HEK293 (cell line): ENCODE measurements around the gene PACRG.

Experiments used
- BCL11A ChIP-seq: fragments of 450-650 bp; formaldehyde crosslinking; IDR thresholded peaks from 2 replicates; pipeline ENCODE4 v1.5.1; 2016; ENCODE audit warnings: low read depth, missing biosample characterization, missing genetic modification characterization
- GFI1B ChIP-seq: fragments of 450-650 bp; formaldehyde crosslinking; IDR thresholded peaks from 2 replicates; pipeline ENCODE4 v1.5.1; 2016; ENCODE audit warnings: missing biosample characterization, missing genetic modification characterization
- HOXD13 ChIP-seq: sonication (generic); formaldehyde crosslinking; IDR thresholded peaks from 2 replicates; pipeline ENCODE4 v1.8.0; 2022; ENCODE audit warnings: missing genetic modification reagents, borderline replicate concordance
- KLF1 ChIP-seq: fragments of 450-650 bp; formaldehyde crosslinking; IDR thresholded peaks from 2 replicates; pipeline ENCODE4 v1.5.1; 2016; ENCODE audit warnings: missing biosample characterization, missing genetic modification characterization
- KLF16 ChIP-seq: fragments of 450-650 bp; formaldehyde crosslinking; IDR thresholded peaks from 2 replicates; pipeline ENCODE4 v1.5.1; 2017; ENCODE audit warnings: missing biosample characterization, missing genetic modification characterization
- KLF9 ChIP-seq: fragments of 450-650 bp; formaldehyde crosslinking; IDR thresholded peaks from 2 replicates; pipeline ENCODE4 v1.5.1; 2016; ENCODE audit warnings: missing biosample characterization, missing genetic modification characterization, low read depth
- MEIS1 ChIP-seq: sonication (generic); formaldehyde crosslinking; IDR thresholded peaks from 2 replicates; pipeline ENCODE4 v1.8.1; 2022; ENCODE audit warnings: missing genetic modification reagents, mild to moderate bottlenecking, borderline replicate concordance
- SP7 ChIP-seq: fragments of 450-650 bp; formaldehyde crosslinking; IDR thresholded peaks from 2 replicates; pipeline ENCODE4 v1.5.1; 2016; ENCODE audit warnings: missing biosample characterization, missing genetic modification characterization
- TCF7L2 ChIP-seq: IDR thresholded peaks from 2 replicates; pipeline ENCODE4 v1.6.1; 2011; ENCODE audit warnings: low read depth, mild to moderate bottlenecking, inconsistent platforms, low read length, moderate library complexity, borderline replicate concordance
- WT1 ChIP-seq: fragments of 450-650 bp; formaldehyde crosslinking; IDR thresholded peaks from 2 replicates; pipeline ENCODE4 v1.5.1; 2016; ENCODE audit warnings: missing biosample characterization, missing genetic modification characterization
- ZEB2 ChIP-seq: fragments of 450-650 bp; formaldehyde crosslinking; IDR thresholded peaks from 2 replicates; pipeline ENCODE4 v1.5.1; 2016; ENCODE audit warnings: missing biosample characterization, missing genetic modification characterization
- ZNF155 ChIP-seq: fragments of 450-650 bp; formaldehyde crosslinking; IDR thresholded peaks from 2 replicates; pipeline ENCODE4 v1.5.1; 2016; ENCODE audit warnings: missing biosample characterization, missing genetic modification characterization
- ZNF19 ChIP-seq: fragments of 450-650 bp; formaldehyde crosslinking; IDR thresholded peaks from 2 replicates; pipeline ENCODE4; 2016; ENCODE audit warnings: missing biosample characterization, missing genetic modification characterization, low read depth
- ZNF292 ChIP-seq: fragments of 450-650 bp; formaldehyde crosslinking; IDR thresholded peaks from 2 replicates; pipeline ENCODE4 v1.5.1; 2016; ENCODE audit warnings: low read depth, missing biosample characterization, missing genetic modification characterization, borderline replicate concordance
- ZNF423 ChIP-seq: fragments of 450-650 bp; formaldehyde crosslinking; IDR thresholded peaks from 2 replicates; pipeline ENCODE4 v1.5.1; 2016; ENCODE audit warnings: missing biosample characterization, missing genetic modification characterization
- ZNF433 ChIP-seq: fragments of 450-650 bp; formaldehyde crosslinking; IDR thresholded peaks from 2 replicates; pipeline ENCODE4 v1.5.1; 2016; ENCODE audit warnings: missing biosample characterization, missing genetic modification characterization, low read depth
- ZNF529 ChIP-seq: fragments of 450-650 bp; formaldehyde crosslinking; IDR thresholded peaks from 2 replicates; pipeline ENCODE4 v1.5.1; 2017; ENCODE audit warnings: missing genetic modification characterization, missing biosample characterization; ENCODE audit not compliant: insufficient replicate concordance
- ZNF571 ChIP-seq: fragments of 450-650 bp; formaldehyde crosslinking; IDR thresholded peaks from 2 replicates; pipeline ENCODE4 v1.5.0; 2017; ENCODE audit warnings: missing biosample characterization, missing genetic modification characterization
- ZNF624 ChIP-seq: fragments of 450-650 bp; formaldehyde crosslinking; IDR thresholded peaks from 2 replicates; pipeline ENCODE4 v1.5.1; 2017; ENCODE audit warnings: missing biosample characterization, missing genetic modification characterization
- ZNF677 ChIP-seq: fragments of 450-650 bp; IDR thresholded peaks from 2 replicates; pipeline ENCODE4 v1.5.0; 2018; ENCODE audit warnings: missing biosample characterization, mild to moderate bottlenecking, missing genetic modification characterization, moderate library complexity
- ZNF701 ChIP-seq: fragments of 450-650 bp; formaldehyde crosslinking; IDR thresholded peaks from 2 replicates; pipeline ENCODE4 v1.5.1; 2016; ENCODE audit warnings: missing biosample characterization, missing genetic modification characterization
- ZNF791 ChIP-seq: fragments of 450-650 bp; formaldehyde crosslinking; IDR thresholded peaks from 2 replicates; pipeline ENCODE4 v1.5.1; 2016; ENCODE audit warnings: missing biosample characterization, missing genetic modification characterization
- ZNF830 ChIP-seq: fragments of 450-650 bp; IDR thresholded peaks from 2 replicates; pipeline ENCODE4 v1.5.0; 2018; ENCODE audit warnings: missing biosample characterization, missing genetic modification characterization, low read depth, mild to moderate bottlenecking, moderate library complexity
- ZNF843 ChIP-seq: fragments of 450-650 bp; formaldehyde crosslinking; IDR thresholded peaks from 2 replicates; pipeline ENCODE4 v1.5.1; 2016; ENCODE audit warnings: missing biosample characterization, missing genetic modification characterization
- ZSCAN23 ChIP-seq: fragments of 450-650 bp; formaldehyde crosslinking; IDR thresholded peaks from 2 replicates; pipeline ENCODE4 v1.5.1; 2016; ENCODE audit warnings: missing biosample characterization, missing genetic modification characterization
- TF ChIP-seq, protein P1 (sequence below): fragments of 450-650 bp; formaldehyde crosslinking; IDR thresholded peaks from 2 replicates; pipeline ENCODE4 v1.5.1; 2016; ENCODE audit warnings: missing biosample characterization, missing genetic modification characterization
- TF ChIP-seq, protein P2 (sequence below): fragments of 450-650 bp; formaldehyde crosslinking; IDR thresholded peaks from 2 replicates; pipeline ENCODE4 v1.5.1; 2016; ENCODE audit warnings: missing biosample characterization, missing genetic modification characterization
- TF ChIP-seq, protein P3 (sequence below): fragments of 450-650 bp; formaldehyde crosslinking; IDR thresholded peaks from 2 replicates; pipeline ENCODE4 v1.5.1; 2016; ENCODE audit warnings: missing biosample characterization, missing genetic modification characterization
- TF ChIP-seq, protein P4 (sequence below): fragments of 450-650 bp; formaldehyde crosslinking; IDR thresholded peaks from 2 replicates; pipeline ENCODE4 v1.5.1; 2016; ENCODE audit warnings: missing biosample characterization, missing genetic modification characterization
- TF ChIP-seq, protein P5 (sequence below): fragments of 450-650 bp; formaldehyde crosslinking; IDR thresholded peaks from 2 replicates; pipeline ENCODE4 v1.5.1; 2016; ENCODE audit warnings: missing biosample characterization, missing genetic modification characterization, borderline replicate concordance

Gene PACRG

DNA sequence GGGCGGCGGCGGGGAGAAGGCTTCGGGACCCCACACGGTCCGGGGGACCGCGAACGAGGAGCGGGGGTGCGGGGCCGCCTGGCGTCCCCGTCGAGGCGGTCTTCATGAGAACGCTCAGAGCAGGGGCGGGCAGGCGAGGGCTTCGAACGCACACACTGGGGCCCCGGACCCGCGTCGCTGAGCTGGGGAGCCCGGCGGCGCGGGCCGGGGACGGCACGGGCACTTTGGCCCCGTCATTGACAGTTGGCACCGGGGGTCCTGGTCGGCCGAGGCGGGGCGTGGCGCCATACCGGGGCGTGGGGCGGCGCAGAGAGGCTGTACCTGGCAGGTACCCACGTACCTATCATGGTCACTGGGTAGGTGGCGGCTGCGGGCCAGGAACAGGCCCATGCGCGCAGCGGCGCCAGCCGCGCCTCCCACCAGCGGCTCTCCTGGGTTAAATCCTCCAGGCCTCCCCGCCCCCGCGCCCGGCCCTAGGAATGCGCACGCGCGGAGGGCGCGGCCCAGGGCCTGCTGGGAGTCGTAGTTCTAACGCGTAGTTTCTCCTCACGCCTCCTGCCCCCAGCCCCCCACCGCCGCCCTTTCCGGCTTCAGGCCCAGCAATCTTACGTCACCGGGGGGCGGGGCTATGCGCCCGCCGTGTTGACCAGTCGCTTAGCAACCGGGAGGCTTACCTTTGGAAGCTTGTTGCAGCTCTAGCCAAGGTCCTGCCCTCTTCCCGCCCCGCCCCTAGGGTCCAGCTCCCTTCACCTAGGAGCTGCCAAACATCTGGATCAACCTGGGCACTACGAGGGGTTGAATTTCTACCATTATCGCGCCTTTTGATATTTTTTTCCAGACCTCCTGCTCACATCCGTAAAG lies at the start of gene PACRG, which contains the start of gene PRKN (continued):
- no peak for TF ChIP-seq MEIS1
- no peak for TF ChIP-seq ZSCAN23 (tag by site-specific recombination)
- TF ChIP-seq TCF7L2 = no peak
- TF ChIP-seq, protein P1, sequence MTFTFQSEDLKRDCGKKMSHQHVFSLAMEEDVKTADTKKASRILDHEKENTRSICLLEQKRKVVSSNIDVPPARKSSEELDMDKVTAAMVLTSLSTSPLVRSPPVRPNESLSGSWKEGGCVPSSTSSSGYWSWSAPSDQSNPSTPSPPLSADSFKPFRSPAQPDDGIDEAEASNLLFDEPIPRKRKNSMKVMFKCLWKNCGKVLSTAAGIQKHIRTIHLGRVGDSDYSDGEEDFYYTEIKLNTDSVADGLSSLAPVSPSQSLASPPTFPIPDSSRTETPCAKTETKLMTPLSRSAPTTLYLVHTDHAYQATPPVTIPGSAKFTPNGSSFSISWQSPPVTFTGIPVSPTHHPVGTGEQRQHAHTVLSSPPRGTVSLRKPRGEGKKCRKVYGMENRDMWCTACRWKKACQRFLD (tag by site-specific recombination) = no peak
- no peak for TF ChIP-seq ZNF701
- no peak for TF ChIP-seq GFI1B (tag by site-specific recombination)
- TF ChIP-seq WT1 (tag by site-specific recombination) = 0 out of 2 replicates have a peak, but pooled peaks have one; percentile 41
- TF ChIP-seq ZNF677 (tag by site-specific recombination) = no peak
- TF ChIP-seq ZNF571 (tag by site-specific recombination) = no peak
- 0 out of 2 replicates have a peak, but pooled peaks have one; percentile 22 for TF ChIP-seq ZNF843
- no peak for TF ChIP-seq ZNF624
- TF ChIP-seq HOXD13 = no peak
- TF ChIP-seq, protein P2, sequence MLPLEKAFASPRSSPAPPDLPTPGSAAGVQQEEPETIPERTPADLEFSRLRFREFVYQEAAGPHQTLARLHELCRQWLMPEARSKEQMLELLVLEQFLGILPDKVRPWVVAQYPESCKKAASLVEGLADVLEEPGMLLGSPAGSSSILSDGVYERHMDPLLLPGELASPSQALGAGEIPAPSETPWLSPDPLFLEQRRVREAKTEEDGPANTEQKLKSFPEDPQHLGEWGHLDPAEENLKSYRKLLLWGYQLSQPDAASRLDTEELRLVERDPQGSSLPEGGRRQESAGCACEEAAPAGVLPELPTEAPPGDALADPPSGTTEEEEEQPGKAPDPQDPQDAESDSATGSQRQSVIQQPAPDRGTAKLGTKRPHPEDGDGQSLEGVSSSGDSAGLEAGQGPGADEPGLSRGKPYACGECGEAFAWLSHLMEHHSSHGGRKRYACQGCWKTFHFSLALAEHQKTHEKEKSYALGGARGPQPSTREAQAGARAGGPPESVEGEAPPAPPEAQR (tag by site-specific recombination) = no peak
- TF ChIP-seq, protein P3, sequence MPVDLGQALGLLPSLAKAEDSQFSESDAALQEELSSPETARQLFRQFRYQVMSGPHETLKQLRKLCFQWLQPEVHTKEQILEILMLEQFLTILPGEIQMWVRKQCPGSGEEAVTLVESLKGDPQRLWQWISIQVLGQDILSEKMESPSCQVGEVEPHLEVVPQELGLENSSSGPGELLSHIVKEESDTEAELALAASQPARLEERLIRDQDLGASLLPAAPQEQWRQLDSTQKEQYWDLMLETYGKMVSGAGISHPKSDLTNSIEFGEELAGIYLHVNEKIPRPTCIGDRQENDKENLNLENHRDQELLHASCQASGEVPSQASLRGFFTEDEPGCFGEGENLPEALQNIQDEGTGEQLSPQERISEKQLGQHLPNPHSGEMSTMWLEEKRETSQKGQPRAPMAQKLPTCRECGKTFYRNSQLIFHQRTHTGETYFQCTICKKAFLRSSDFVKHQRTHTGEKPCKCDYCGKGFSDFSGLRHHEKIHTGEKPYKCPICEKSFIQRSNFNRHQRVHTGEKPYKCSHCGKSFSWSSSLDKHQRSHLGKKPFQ (tag by site-specific recombination) = no peak
- peak; percentile 59 for TF ChIP-seq KLF1 (tag by site-specific recombination)
- peak; percentile 59; the same call in 1 of the 2 replicates for TF ChIP-seq SP7 (tag by site-specific recombination)
- no peak for TF ChIP-seq ZNF423 (tag by site-specific recombination)
- no peak for TF ChIP-seq ZNF19
- no peak for TF ChIP-seq ZNF529 (tag by site-specific recombination)
- no peak for TF ChIP-seq ZNF433 (tag by site-specific recombination)
- peak; percentile 72 for TF ChIP-seq ZEB2 (tag by site-specific recombination)
- no peak for TF ChIP-seq BCL11A
- TF ChIP-seq KLF16 (tag by site-specific recombination) = peak; percentile 50; the same call in 1 of the 2 replicates
- TF ChIP-seq, protein P4, sequence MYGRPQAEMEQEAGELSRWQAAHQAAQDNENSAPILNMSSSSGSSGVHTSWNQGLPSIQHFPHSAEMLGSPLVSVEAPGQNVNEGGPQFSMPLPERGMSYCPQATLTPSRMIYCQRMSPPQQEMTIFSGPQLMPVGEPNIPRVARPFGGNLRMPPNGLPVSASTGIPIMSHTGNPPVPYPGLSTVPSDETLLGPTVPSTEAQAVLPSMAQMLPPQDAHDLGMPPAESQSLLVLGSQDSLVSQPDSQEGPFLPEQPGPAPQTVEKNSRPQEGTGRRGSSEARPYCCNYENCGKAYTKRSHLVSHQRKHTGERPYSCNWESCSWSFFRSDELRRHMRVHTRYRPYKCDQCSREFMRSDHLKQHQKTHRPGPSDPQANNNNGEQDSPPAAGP (tag by site-specific recombination) = 0 out of 2 replicates have a peak, but pooled peaks have one; percentile 56
- TF ChIP-seq ZNF830 (tag by site-specific recombination) = no peak
- TF ChIP-seq ZNF791 (tag by site-specific recombination) = no peak
- TF ChIP-seq, protein P5, sequence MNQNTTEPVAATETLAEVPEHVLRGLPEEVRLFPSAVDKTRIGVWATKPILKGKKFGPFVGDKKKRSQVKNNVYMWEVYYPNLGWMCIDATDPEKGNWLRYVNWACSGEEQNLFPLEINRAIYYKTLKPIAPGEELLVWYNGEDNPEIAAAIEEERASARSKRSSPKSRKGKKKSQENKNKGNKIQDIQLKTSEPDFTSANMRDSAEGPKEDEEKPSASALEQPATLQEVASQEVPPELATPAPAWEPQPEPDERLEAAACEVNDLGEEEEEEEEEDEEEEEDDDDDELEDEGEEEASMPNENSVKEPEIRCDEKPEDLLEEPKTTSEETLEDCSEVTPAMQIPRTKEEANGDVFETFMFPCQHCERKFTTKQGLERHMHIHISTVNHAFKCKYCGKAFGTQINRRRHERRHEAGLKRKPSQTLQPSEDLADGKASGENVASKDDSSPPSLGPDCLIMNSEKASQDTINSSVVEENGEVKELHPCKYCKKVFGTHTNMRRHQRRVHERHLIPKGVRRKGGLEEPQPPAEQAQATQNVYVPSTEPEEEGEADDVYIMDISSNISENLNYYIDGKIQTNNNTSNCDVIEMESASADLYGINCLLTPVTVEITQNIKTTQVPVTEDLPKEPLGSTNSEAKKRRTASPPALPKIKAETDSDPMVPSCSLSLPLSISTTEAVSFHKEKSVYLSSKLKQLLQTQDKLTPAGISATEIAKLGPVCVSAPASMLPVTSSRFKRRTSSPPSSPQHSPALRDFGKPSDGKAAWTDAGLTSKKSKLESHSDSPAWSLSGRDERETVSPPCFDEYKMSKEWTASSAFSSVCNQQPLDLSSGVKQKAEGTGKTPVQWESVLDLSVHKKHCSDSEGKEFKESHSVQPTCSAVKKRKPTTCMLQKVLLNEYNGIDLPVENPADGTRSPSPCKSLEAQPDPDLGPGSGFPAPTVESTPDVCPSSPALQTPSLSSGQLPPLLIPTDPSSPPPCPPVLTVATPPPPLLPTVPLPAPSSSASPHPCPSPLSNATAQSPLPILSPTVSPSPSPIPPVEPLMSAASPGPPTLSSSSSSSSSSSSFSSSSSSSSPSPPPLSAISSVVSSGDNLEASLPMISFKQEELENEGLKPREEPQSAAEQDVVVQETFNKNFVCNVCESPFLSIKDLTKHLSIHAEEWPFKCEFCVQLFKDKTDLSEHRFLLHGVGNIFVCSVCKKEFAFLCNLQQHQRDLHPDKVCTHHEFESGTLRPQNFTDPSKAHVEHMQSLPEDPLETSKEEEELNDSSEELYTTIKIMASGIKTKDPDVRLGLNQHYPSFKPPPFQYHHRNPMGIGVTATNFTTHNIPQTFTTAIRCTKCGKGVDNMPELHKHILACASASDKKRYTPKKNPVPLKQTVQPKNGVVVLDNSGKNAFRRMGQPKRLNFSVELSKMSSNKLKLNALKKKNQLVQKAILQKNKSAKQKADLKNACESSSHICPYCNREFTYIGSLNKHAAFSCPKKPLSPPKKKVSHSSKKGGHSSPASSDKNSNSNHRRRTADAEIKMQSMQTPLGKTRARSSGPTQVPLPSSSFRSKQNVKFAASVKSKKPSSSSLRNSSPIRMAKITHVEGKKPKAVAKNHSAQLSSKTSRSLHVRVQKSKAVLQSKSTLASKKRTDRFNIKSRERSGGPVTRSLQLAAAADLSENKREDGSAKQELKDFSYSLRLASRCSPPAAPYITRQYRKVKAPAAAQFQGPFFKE (tag by site-specific recombination) = no peak
- no peak for TF ChIP-seq ZNF292
- TF ChIP-seq KLF9 (tag by site-specific recombination) = peak; percentile 87
- TF ChIP-seq ZNF155 (tag by site-specific recombination) = no peak
